Heart right ventricle (tissue), 16 donors: ENCODE measurements around the gene SLC49A3. TPM values are rescaled to one million over a fixed set of nuclear protein-coding genes. Genes with fewer than 3 reads are reported as not detected.

Source experiments
- ATAC-seq, 8 donors: fragments of 200-7000 bp; cut with Tn5 transposase; one replicate each; pipeline ENCODE4 v1.9.1; 2020; ENCODE audit warnings: mild to moderate bottlenecking in 8 of 8, moderate library complexity in 8 of 8, moderate number of reproducible peaks in 1 of 8
- DNase-seq, 2 donors: peaks; one replicate each; pipeline ENCODE4 v3.0.0-alpha.2; 2020
- H3K27ac ChIP-seq, 10 donors: fragments of 200-600 bp; sonication (generic) in 2 of 10; one replicate each; pipeline versions ENCODE4 v1.5.0 to v1.8.0; 2020 to 2022; ENCODE audit warnings: mild to moderate bottlenecking in 3 of 10
- H3K27me3 ChIP-seq, 7 donors: fragments of 200-600 bp; one replicate each; pipeline ENCODE4 v1.8.0; 2021 to 2022; ENCODE audit warnings: mild to moderate bottlenecking in 2 of 7
- H3K36me3 ChIP-seq, 9 donors: fragments of 200-600 bp; sonication (generic) in 1 of 9; one replicate each; pipeline versions ENCODE4 v1.5.0 to v1.8.0; 2020 to 2022; ENCODE audit warnings: mild to moderate bottlenecking in 2 of 9
- H3K4me1 ChIP-seq, 9 donors: fragments of 200-600 bp; sonication (generic) in 1 of 9; one replicate each; pipeline versions ENCODE4 v1.5.0 to v1.8.0; 2020 to 2022; ENCODE audit warnings: mild to moderate bottlenecking in 4 of 9
- H3K4me3 ChIP-seq, 10 donors: fragments of 200-600 bp; sonication (generic) in 2 of 10; one replicate each; pipeline versions ENCODE4 v1.5.0 to v1.8.0; 2020 to 2022; ENCODE audit warnings: mild to moderate bottlenecking in 7 of 10, moderate library complexity in 2 of 10
- H3K9me3 ChIP-seq, 11 donors: fragments of 200-600 bp in 10 of 11; sonication (generic) in 2 of 11; one replicate each; pipeline versions ENCODE4 v1.5.0 to v1.8.0; 2013 to 2022; ENCODE audit warnings: mild to moderate bottlenecking in 2 of 11, control low read depth in 1 of 11, moderate library complexity in 1 of 11
- CTCF ChIP-seq, 9 donors: fragments of 200-600 bp; sonication (generic) in 2 of 9; IDR thresholded peaks; one replicate each; pipeline versions ENCODE4 v1.5.0 to v1.8.0; 2021 to 2022; ENCODE audit warnings: antibody characterized with exemption in 9 of 9, mild to moderate bottlenecking in 5 of 9, moderate library complexity in 1 of 9
- WGBS, 2 donors: extraction: QIAGEN DNeasy Blood & Tissue Kit; methylation state at CpG; one replicate each; pipeline ENCODE4 v1.1.7; 2013; ENCODE audit warnings: inconsistent platforms in 1 of 2; 5-methylcytosine and 5-hydroxymethylcytosine counted together
- intact Hi-C, 10 donors: fragments of 100-400 bp; cut with DNase I; formaldehyde crosslinking; loops; one replicate each; pipeline versions ENCODE4 v1.11.1 to v1.14.2; 2022
- polyA plus RNA-seq, 2 donors: library from polyadenylated mRNA; stranded (reverse); fragments of 200-250 nt; gene quantifications; one replicate each; pipeline ENCODE4 v1.2.3, GENCODE V29; 2013
- total RNA-seq, 10 donors: library from RNA; stranded (reverse); fragmentation: NEBNext Ultra II Directional in 3 of 10; extraction: Animal tissue kit (Norgen Biotek cat#: 25700) in 3 of 10; gene quantifications; one replicate each; pipeline versions ENCODE4 v1.2.1 to v1.2.4, GENCODE V29; 2021 to 2023
- donor health status: Arrhythmogenic right ventricular cardiomyopathy.
- donor health status: ischemic (EF 13 %, LVEDD 7.1; RV severe dilation, severe dysfunction).
- donor health status: healthy with polysubstance abuse.
- donor health status: DM: no; HTN: yes; CAD: no.
- donor health status: DM: no; HTN: no; CAD: no.
- donor health status: ischemic (EF 25% LVEDD 6.9; RV normal size, moderate dysfunction).
- donor health status: ischemic (EF 25% LVEDD 5.7; RV mildly dilated, moderate dysfunction).
- donor health status: healthy.
- donor health status: DM: yes; HTN: yes; CAD: no.
- donor health status: Ischemic cardiomyopathy.
- donor health status: ischemic (EF 35%, LVEDD 5.7; RV mildly dilated, moderate dysfunction).
- donor health status: nonischemic (EF 11% LVEDD 7.7; RV severe dilation, severe dysfunction).
- donor health status: DM: yes; HTN: yes; CAD: no.
- donor health status: PGD.
- donor health status: ischemic (EF 29% LVEDD 5.4; RV normal size, mild dysfunction).
- donor health status: nonischemic (EF 23%, LVEDD 6.1; RV moderate dilation, normal function).

SLC49A3 gene
- total and polyA plus RNA-seq, 12 donors, result 8.8 to 28.5 (median 12.3) TPM

- H3K27me3 ChIP-seq, result no peaks in the 10 kb centered on the region
- 88 to 90% methylated on average over 11 of the region's 11 CpGs for WGBS, 2 donors
- TF ChIP-seq CTCF (IDR thresholded peaks at IDR 0.05), result no peak
Measured at GRCh38 chr4:679629-680028, 9.3 kb downstream of the SLC49A3 start.

GRCh38 chr4:679104-679481 lies 9.9 kb downstream of the SLC49A3 start:
- Histone ChIP-seq H3K4me1 (peaks cover 12 to 46% (median 34%) of the 10 kb centered on the region in 9 donors), H3K4me3 (no peak overlapping the region), H3K36me3 (peaks cover 0 to 5% (median 0%) of the 10 kb centered on the region in 9 donors), H3K27me3 (no peaks in the 10 kb centered on the region), H3K27ac (no peak overlapping the region), H3K9me3 (no peaks in the 10 kb centered on the region)
- WGBS, 2 donors, result 79 to 89% methylated on average over 13 of the region's 13 CpGs
- DNase-seq, result no peak
- intact Hi-C loops, result no loop called here
- TF ChIP-seq CTCF (IDR thresholded peaks at IDR 0.05), result no peak
- ATAC-seq, result no peak

More at GRCh38 chr4:679629-680028, 9.3 kb downstream of the SLC49A3 start:
- ATAC-seq, result no peak
- Histone ChIP-seq H3K27ac (no peak overlapping the region), H3K9me3 (no peaks in the 10 kb centered on the region), H3K4me1 (peaks cover 12 to 49% (median 35%) of the 10 kb centered on the region in 9 donors), H3K36me3 (peaks cover 0 to 5% (median 0%) of the 10 kb centered on the region in 9 donors), H3K4me3 (no peak overlapping the region)
- intact Hi-C loops, result loop anchor here in 1 of 10 donors (10.0 kb wide), 1 partner anchor 255 kb away; the partner anchor contains the start of genes GAK and TMEM175
- no peak for DNase-seq

GRCh38 chr4:678331-679103 lies 10.4 kb downstream of the SLC49A3 start:
- Histone ChIP-seq H3K27ac (no peak overlapping the region), H3K27me3 (no peaks in the 10 kb centered on the region), H3K9me3 (no peaks in the 10 kb centered on the region), H3K4me3 (no peak overlapping the region), H3K36me3 (peaks cover 0 to 5% (median 0%) of the 10 kb centered on the region in 9 donors), H3K4me1 (peaks cover 9 to 42% (median 30%) of the 10 kb centered on the region in 9 donors)
- TF ChIP-seq CTCF (IDR thresholded peaks at IDR 0.05), result no peak
- intact Hi-C loops, result no loop called here
- DNase-seq (no peak), ATAC-seq (no peak)
- WGBS, 2 donors, result 81 to 83% methylated on average over 14 of the region's 14 CpGs

- ATAC-seq (no peak), DNase-seq (no peak)
- TF ChIP-seq CTCF (IDR thresholded peaks at IDR 0.05), result no peak
- intact Hi-C loops, result no loop called here
- H3K4me1 ChIP-seq, result peaks cover 13 to 44% (median 32%) of the 10 kb centered on the region in 9 donors
- 67 to 84% methylated on average over 26 of the region's 26 CpGs for WGBS, 2 donors
- H3K4me3 ChIP-seq, result no peak overlapping the region
- H3K27me3 ChIP-seq, result no peaks in the 10 kb centered on the region
- H3K36me3 ChIP-seq, result peaks cover 0 to 10% (median under 1%) of the 10 kb centered on the region in 9 donors
- H3K9me3 ChIP-seq, result no peaks in the 10 kb centered on the region
- no peak overlapping the region for H3K27ac ChIP-seq
Measured at GRCh38 chr4:677431-678293, 11.3 kb downstream of the SLC49A3 start.
